ENCODE results near the gene EXOC4.

EXOC4 gene

DNA sequence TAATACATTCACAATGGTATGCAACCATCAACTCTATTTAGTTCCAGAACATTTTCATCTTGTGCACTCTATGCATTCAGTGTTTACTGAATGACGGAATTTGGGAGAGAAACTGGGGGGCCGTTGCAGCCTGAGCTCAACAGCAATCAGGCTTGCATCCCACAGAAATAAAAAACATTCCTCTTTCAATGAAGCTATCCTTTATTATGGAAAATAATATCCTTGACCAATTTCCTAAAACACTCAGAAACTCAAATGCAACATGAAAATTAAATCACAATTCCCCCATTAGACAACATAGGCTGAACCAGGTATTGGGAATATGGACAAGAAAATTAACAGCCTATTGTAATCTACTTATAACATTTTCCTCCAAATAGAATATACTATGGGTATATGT, 6.3 kb upstream of the EXOC4 start:
- no peak overlapping the region for H3K27ac ChIP-seq (ENCODE audit: poor library complexity, severe bottlenecking)
- no peaks in the 10 kb centered on the region for H3K27me3 ChIP-seq (ENCODE audit: insufficient read depth, poor library complexity, severe bottlenecking)
- TF ChIP-seq, protein P1, sequence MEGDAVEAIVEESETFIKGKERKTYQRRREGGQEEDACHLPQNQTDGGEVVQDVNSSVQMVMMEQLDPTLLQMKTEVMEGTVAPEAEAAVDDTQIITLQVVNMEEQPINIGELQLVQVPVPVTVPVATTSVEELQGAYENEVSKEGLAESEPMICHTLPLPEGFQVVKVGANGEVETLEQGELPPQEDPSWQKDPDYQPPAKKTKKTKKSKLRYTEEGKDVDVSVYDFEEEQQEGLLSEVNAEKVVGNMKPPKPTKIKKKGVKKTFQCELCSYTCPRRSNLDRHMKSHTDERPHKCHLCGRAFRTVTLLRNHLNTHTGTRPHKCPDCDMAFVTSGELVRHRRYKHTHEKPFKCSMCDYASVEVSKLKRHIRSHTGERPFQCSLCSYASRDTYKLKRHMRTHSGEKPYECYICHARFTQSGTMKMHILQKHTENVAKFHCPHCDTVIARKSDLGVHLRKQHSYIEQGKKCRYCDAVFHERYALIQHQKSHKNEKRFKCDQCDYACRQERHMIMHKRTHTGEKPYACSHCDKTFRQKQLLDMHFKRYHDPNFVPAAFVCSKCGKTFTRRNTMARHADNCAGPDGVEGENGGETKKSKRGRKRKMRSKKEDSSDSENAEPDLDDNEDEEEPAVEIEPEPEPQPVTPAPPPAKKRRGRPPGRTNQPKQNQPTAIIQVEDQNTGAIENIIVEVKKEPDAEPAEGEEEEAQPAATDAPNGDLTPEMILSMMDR (IDR thresholded peaks at IDR 0.05; ENCODE audit: poor library complexity, severe bottlenecking): no peak
- no peak for ATAC-seq (ENCODE audit: low read depth)
- no peaks in the 10 kb centered on the region for H3K9me3 ChIP-seq (ENCODE audit: severe bottlenecking)
- no peak for DNase-seq (ENCODE audit: low spot score)
- no peak overlapping the region for H3K4me3 ChIP-seq (ENCODE audit: severe bottlenecking)
- no peaks in the 10 kb centered on the region for H3K36me3 ChIP-seq (ENCODE audit: low read depth)
- no peaks in the 10 kb centered on the region for H3K4me1 ChIP-seq (ENCODE audit: insufficient read depth, poor library complexity, severe bottlenecking)

DNA sequence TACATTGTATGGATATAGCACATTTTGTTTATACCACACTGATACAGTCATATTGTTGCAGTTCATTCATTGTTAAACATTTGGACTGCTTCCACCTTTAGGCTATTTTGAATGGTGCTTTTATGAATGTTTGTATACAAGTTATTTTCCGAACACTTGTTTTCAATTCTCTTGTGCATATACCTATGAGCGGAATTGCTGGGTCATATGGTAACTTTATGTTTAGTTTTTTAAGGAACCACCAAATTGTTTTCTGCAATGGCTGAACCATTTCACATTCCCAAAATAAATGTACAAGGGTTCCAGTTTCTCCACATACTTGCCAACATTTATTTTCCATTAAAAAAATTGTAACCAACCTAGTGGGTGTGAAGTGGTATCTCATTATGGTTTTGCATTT, 4.0 kb upstream of the EXOC4 start:
- H3K9me3 ChIP-seq (ENCODE audit: severe bottlenecking): no peaks in the 10 kb centered on the region
- H3K27ac ChIP-seq (ENCODE audit: poor library complexity, severe bottlenecking): no peak overlapping the region
- ATAC-seq (ENCODE audit: low read depth) (no peak), DNase-seq (ENCODE audit: low spot score) (no peak)
- no peak overlapping the region for H3K4me3 ChIP-seq (ENCODE audit: severe bottlenecking)
- no peaks in the 10 kb centered on the region for H3K36me3 ChIP-seq (ENCODE audit: low read depth)
- H3K4me1 ChIP-seq (ENCODE audit: insufficient read depth, poor library complexity, severe bottlenecking): peaks cover 2% of the 10 kb centered on the region
- TF ChIP-seq, protein P1 (IDR thresholded peaks at IDR 0.05; ENCODE audit: poor library complexity, severe bottlenecking): no peak
- no peaks in the 10 kb centered on the region for H3K27me3 ChIP-seq (ENCODE audit: insufficient read depth, poor library complexity, severe bottlenecking)

DNA sequence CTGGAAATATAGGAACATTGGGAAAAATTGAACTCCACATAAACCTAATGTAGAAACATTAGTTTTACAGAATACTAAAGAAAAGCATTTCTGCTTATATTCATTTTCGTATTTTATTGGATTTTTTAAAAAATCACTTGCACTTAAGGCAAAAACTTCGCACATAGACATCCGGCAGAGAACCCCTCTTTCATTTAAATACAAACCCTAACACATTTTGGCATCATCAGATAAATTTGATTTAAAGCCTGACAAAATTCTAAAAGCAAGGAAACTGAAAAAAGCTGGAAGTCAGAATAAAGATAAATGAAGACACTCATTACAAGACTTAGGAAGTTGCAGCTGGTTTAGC, 396 bp upstream of the EXOC4 start:
- TF ChIP-seq, protein P1 (IDR thresholded peaks at IDR 0.05; ENCODE audit: poor library complexity, severe bottlenecking): no peak
- peak overlapping the region; percentile 5 for H3K4me3 ChIP-seq (ENCODE audit: severe bottlenecking)
- H3K27ac ChIP-seq (ENCODE audit: poor library complexity, severe bottlenecking): no peak overlapping the region
- H3K4me1 ChIP-seq (ENCODE audit: insufficient read depth, poor library complexity, severe bottlenecking): peaks cover 10% of the 10 kb centered on the region
- H3K9me3 ChIP-seq (ENCODE audit: severe bottlenecking): no peaks in the 10 kb centered on the region
- no peaks in the 10 kb centered on the region for H3K27me3 ChIP-seq (ENCODE audit: insufficient read depth, poor library complexity, severe bottlenecking)
- no peak for ATAC-seq (ENCODE audit: low read depth)
- DNase-seq (ENCODE audit: low spot score): no peak
- 0 out of 2 replicates have a peak, but pooled peaks cover 5% of the 10 kb centered on the region for H3K36me3 ChIP-seq (ENCODE audit: low read depth)

DNA sequence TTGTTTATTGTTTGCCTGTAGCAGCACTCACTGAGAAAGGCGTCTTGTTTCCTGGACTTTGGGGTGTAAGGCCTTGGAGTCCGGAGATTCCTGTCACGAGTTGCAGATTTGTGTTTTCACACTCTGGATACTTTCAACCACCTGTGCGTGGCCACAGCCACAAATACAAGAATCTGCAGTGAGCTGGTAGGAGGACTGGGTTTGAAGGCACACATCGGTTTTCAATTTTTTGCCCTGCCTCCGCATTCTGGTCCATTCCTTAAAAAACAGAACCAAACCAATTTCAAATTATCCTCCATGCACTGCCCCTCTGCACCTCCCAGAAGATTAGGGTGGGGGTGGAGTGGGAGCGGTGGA, 619 bp downstream of the EXOC4 start:
- no peak for DNase-seq (ENCODE audit: low spot score)
- Histone ChIP-seq H3K4me3 (ENCODE audit: severe bottlenecking) (peak overlapping the region; percentile 76), H3K36me3 (ENCODE audit: low read depth) (0 out of 2 replicates have a peak, but pooled peaks cover 5% of the 10 kb centered on the region), H3K4me1 (ENCODE audit: insufficient read depth, poor library complexity, severe bottlenecking) (peaks cover 11% of the 10 kb centered on the region), H3K27ac (ENCODE audit: poor library complexity, severe bottlenecking) (peak overlapping the region; percentile 11), H3K9me3 (ENCODE audit: severe bottlenecking) (no peaks in the 10 kb centered on the region), H3K27me3 (ENCODE audit: insufficient read depth, poor library complexity, severe bottlenecking) (no peaks in the 10 kb centered on the region)
- TF ChIP-seq, protein P1 (IDR thresholded peaks at IDR 0.05; ENCODE audit: poor library complexity, severe bottlenecking): no peak
- no peak for ATAC-seq (ENCODE audit: low read depth)

DNA sequence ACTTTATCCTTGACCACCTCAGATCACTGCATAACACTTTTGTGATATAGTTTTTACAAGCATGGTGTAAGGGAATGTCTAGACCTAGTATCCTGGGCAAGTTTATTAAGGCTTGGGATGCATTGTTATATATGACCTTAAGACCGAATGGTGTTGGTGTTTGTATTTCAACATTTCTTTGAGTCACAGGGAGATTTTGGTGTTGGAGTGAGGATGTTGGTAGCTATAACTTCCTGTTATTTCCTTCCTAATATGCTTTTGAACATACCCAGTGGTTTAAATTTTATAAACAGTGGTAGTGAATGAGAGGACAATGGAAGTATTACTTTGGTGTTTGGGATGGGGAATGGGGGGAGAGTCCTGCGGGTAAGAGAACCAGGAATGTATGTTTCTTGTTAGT, 2.6 kb downstream of the EXOC4 start:
- H3K27me3 ChIP-seq (ENCODE audit: insufficient read depth, poor library complexity, severe bottlenecking): no peaks in the 10 kb centered on the region
- no peak overlapping the region for H3K27ac ChIP-seq (ENCODE audit: poor library complexity, severe bottlenecking)
- TF ChIP-seq, protein P1 (IDR thresholded peaks at IDR 0.05; ENCODE audit: poor library complexity, severe bottlenecking): no peak
- DNase-seq (ENCODE audit: low spot score) (no peak), ATAC-seq (ENCODE audit: low read depth) (no peak)
- H3K9me3 ChIP-seq (ENCODE audit: severe bottlenecking): no peaks in the 10 kb centered on the region
- H3K36me3 ChIP-seq (ENCODE audit: low read depth): 0 out of 2 replicates have a peak, but pooled peaks cover 5% of the 10 kb centered on the region
- peaks cover 15% of the 10 kb centered on the region for H3K4me1 ChIP-seq (ENCODE audit: insufficient read depth, poor library complexity, severe bottlenecking)
- H3K4me3 ChIP-seq (ENCODE audit: severe bottlenecking): no peak overlapping the region

Measured in RWPE2 (cell line).